VCaP (cell line): ENCODE data around the gene ANKRD9.
A peak's percentile ranks its signal among the peaks of the same experiment; 100 is the strongest.

Experiments
- H3K27ac ChIP-seq: fragments of 450-650 bp; 2 replicates; pipeline ENCODE4 v1.5.1; 2017
- TF ChIP-seq, protein P1 (sequence below): fragments of 450-650 bp; conservative IDR thresholded peaks from 2 replicates; pipeline ENCODE4 v1.5.1; 2017; ENCODE audit warnings: mild to moderate bottlenecking, moderate library complexity

The ANKRD9 gene

DNA sequence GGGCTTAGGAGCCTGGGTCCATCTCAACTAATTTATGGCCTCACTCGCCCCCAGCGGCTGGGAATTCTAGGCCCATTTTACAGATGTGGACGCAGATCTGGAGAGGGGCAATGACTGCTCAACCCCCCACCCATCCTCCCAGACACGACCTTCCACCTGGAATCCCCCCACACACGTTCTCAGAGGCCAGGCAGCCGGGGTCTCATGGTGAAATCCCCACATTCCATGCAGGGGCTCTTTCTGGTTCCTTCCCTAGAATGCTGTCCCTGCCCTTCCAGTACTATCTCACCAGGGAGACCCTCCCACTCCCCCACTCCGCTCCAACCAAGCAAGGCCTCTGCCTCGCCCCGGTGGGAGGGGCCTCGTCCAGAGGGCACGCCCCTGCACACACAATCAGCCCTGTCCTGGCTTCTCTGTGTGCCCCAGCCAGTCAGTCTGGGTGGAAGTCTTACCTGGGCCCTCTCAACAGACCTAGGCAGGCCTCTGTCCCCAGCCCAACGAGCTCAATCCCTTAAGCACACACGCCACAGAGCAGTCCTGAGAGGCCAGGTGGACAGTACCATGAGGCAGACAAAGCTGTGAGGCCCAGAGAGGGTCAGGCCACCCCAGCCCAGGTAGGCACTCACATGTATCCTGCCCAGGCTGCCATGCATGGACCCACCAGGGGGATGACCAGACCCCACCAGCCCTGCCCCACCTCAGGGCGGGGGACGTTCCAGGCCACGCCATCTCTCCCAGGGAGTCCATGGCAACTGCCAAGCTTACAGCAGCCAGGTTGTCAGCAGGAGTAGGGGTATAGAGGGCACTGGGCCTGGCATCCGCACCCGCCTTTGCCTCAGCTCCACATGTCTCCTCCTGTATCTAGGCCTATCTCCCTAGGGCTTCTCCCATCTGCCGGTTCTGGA lies 1.3 kb upstream of the ANKRD9 start:
- TF ChIP-seq, protein P1, sequence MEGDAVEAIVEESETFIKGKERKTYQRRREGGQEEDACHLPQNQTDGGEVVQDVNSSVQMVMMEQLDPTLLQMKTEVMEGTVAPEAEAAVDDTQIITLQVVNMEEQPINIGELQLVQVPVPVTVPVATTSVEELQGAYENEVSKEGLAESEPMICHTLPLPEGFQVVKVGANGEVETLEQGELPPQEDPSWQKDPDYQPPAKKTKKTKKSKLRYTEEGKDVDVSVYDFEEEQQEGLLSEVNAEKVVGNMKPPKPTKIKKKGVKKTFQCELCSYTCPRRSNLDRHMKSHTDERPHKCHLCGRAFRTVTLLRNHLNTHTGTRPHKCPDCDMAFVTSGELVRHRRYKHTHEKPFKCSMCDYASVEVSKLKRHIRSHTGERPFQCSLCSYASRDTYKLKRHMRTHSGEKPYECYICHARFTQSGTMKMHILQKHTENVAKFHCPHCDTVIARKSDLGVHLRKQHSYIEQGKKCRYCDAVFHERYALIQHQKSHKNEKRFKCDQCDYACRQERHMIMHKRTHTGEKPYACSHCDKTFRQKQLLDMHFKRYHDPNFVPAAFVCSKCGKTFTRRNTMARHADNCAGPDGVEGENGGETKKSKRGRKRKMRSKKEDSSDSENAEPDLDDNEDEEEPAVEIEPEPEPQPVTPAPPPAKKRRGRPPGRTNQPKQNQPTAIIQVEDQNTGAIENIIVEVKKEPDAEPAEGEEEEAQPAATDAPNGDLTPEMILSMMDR: no peak
- H3K27ac ChIP-seq: peak overlapping the region; percentile 76

DNA sequence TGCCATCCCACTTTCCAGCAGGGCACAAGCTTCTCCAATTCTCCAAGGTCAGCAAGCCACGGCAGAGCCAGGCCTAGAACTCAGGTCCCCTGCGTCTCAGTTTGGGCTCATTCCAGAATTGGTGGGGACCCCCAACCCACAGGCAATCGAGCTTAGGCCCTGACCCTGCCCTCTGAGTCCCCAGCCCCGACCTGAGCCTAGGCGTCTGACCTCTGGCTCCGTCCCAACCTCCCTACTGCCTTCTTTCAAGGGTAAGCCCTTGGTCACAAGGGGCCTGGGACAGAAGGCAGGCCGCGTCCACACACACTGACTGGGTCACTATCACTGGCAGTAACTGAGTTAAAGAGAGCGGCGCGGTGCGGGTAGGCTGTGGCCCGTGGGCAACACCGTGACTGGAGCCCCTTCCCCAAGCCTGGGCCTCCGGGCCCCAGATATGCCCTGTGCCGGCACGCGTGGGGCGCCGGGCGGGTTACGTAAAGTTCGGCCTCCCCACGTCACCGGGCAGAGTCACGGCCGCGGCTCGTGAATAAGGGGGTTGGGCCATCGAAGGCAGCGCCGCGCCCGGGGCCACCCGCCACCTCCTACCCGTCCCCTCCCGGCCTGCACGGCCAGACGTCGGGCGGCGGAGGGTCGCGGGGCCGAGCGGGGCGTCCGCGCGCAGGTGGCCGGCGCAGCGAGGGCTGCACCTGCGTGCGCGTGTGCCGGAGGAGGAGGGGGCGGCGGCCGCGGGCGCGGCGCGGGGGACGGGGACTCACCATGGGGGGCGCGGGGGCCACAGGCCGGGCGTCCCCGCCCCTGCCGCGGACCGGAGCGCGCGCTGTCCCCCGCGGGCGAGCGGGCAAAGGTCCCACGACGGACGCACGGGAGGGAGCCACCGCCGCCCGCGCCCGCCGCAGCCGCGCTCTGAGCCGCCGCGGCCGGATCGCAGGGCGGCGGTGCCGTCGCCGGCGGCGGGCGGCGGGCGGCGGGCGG lies 516 bp downstream of the ANKRD9 start:
- TF ChIP-seq, protein P1: no peak
- H3K27ac ChIP-seq: peak overlapping the region; percentile 76

DNA sequence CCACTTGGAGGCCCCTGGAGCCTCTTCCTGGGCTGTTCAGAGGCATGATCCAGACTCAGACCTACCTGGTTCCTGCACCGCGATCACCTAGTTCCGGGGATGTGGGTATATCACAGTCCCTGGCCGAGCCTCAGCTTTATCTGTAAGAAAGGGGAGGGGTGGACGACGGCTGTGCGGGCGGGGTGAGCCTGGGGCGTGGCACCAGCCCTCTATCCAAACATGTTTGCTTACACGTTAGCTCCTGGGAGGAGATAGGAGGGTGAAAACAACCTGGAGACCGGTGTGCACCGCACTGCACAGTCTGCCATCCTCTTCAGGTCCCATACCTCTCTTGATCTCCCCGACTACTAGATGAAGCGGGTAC lies 1.2 kb downstream of the ANKRD9 start:
- TF ChIP-seq, protein P1: no peak
- H3K27ac ChIP-seq: peak overlapping the region; percentile 76

DNA sequence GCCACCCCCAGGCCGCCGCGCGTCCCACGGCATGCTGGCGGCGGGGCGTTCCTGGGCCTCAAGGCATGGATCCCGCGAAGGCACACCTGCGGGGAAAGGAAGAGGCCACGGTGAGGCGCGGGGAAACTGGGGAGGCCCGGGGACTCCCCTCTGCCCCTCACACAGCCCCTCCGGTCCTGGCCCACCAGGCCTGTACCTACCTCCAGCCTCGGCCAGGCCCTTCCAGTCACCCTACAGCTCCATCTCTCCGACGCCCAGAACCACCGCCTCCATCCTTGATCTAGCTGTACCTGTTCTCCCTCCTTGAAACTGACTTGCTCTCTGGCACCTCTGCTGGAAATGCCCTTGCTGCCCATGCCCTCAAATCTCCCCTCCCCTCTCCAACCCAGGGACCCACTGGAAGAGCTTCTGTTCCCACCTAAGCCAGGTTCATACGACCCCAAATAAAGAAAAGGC lies 1.7 kb downstream of the ANKRD9 start:
- TF ChIP-seq, protein P1: peak; percentile 40; the same call in 1 of the 2 replicates
- peak overlapping the region; percentile 76 for H3K27ac ChIP-seq

DNA sequence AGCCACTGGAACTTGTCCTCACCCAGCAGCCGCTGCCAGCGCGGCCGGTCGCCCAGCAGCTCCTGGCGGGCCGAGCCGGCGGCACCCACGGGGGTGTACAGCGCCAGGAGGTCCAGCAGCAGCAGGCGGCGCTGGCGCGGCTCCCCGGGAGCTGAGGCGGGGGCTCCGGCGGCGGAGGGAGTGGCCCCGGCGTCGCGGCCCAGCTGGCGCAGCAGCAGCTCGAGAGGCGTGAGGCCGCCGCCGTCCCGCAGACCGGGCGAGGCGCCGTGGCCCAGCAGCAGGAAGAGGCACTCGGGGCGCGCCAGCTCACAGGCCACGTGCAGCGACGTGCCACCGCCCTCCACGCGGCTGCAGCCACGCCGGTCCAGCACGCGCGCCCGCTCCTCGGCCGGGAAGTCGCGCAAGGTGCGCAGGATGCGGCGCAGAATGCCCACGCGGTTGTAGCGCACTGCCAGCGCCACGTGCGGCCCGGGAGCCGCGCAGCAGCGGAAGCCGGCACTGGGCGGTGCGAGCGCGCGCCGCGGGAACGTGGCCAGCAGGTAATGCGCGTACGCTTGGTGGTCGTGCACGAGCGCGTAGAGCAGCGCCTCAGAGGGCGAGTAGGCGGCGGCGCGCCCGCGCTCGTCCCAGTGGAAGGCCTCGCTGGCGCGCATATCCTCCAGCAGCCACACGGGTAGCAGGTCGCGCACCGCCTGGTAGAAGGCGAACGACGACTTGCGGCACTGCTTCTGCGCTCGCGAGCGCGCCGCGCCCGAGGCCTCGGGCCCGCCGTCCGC lies 2.3 kb downstream of the ANKRD9 start:
- TF ChIP-seq, protein P1: no peak
- no peak overlapping the region for H3K27ac ChIP-seq

DNA sequence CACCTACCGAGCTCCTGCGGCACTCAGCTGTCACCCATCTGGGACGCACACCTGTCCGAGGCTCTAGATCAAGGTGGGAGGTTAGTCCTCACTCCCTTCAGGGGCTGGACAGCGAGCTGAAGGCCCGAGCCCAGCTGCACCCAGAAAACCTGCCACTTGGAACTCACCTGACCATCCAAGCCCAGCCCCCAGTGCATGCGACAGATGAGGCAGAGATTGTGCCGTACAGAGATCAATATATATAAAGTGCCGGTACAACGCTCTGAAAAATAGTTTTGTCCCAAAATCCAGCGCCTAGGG lies 3.0 kb downstream of the ANKRD9 start:
- TF ChIP-seq, protein P1: no peak
- no peak overlapping the region for H3K27ac ChIP-seq
